Measurements from ENCODE around the gene PPP1R3E. TPM values are rescaled to one million over a fixed set of nuclear protein-coding genes. Genes with fewer than 3 reads are reported as not detected.

The PPP1R3E gene
- polyA plus RNA-seq, 1 of the 3 experiments (the other 2 are of a cell fraction), result 6.6 TPM

- Histone ChIP-seq H3K4me3 (ENCODE audit: low read depth in 2 of 2, low read length in 1 of 2) (no peak overlapping the region), H3K27ac (ENCODE audit: low read depth in 2 of 2, low read length in 1 of 2) (no peak overlapping the region; a peak in 1 of 4 replicates), H3K9me3 (no peaks in the 10 kb centered on the region), H4K20me1 (ENCODE audit: insufficient read depth) (no peaks in the 10 kb centered on the region), H3K36me3 (replicated peaks in 1 of 2; ENCODE audit: control insufficient read depth in 1 of 2, insufficient read depth in 2 of 2, low read length in 1 of 2) (peaks cover 0 to 2% of the 10 kb centered on the region in 2 experiments), H3K27me3 (ENCODE audit: insufficient read depth) (no peaks in the 10 kb centered on the region), H2AFZ (ENCODE audit: low read depth) (no peak overlapping the region), H3K9ac (no peak overlapping the region), H3K9me2 (no peaks in the 10 kb centered on the region), H3K79me2 (ENCODE audit: insufficient read depth) (no peaks in the 10 kb centered on the region), H3F3A (replicated peaks; ENCODE audit: insufficient read depth) (no peaks in the 10 kb centered on the region), H3K4me2 (no peak overlapping the region), H3K4me1 (ENCODE audit: control insufficient read depth in 1 of 2, insufficient read depth in 2 of 2, low read depth in 1 of 2, low read length in 1 of 2) (peaks cover 0 to 10% of the 10 kb centered on the region in 2 experiments; a peak in 1 of 4 replicates)
- ChIA-PET POLR2A (no interaction called here), CTCF (interaction anchor here (1.1 to 3.5 kb wide), 4 partner anchors 10 to 47 kb away, joined by 4 to 16 read pairs (median 5); no protein-coding TSS in a partner anchor)
- TF ChIP-seq, protein P1, sequence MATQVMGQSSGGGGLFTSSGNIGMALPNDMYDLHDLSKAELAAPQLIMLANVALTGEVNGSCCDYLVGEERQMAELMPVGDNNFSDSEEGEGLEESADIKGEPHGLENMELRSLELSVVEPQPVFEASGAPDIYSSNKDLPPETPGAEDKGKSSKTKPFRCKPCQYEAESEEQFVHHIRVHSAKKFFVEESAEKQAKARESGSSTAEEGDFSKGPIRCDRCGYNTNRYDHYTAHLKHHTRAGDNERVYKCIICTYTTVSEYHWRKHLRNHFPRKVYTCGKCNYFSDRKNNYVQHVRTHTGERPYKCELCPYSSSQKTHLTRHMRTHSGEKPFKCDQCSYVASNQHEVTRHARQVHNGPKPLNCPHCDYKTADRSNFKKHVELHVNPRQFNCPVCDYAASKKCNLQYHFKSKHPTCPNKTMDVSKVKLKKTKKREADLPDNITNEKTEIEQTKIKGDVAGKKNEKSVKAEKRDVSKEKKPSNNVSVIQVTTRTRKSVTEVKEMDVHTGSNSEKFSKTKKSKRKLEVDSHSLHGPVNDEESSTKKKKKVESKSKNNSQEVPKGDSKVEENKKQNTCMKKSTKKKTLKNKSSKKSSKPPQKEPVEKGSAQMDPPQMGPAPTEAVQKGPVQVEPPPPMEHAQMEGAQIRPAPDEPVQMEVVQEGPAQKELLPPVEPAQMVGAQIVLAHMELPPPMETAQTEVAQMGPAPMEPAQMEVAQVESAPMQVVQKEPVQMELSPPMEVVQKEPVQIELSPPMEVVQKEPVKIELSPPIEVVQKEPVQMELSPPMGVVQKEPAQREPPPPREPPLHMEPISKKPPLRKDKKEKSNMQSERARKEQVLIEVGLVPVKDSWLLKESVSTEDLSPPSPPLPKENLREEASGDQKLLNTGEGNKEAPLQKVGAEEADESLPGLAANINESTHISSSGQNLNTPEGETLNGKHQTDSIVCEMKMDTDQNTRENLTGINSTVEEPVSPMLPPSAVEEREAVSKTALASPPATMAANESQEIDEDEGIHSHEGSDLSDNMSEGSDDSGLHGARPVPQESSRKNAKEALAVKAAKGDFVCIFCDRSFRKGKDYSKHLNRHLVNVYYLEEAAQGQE (IDR thresholded peaks at IDR 0.05; ENCODE audit: low read depth, low read length), result no peak
- 94% methylated on average over 6 of the region's 6 CpGs for WGBS (ENCODE audit: low lambda C conversion rate)
- no peak for DNase-seq
These were observed 45.6 kb upstream of the PPP1R3E start for GRCh38 chr14:23348297-23348655.

- ChIA-PET CTCF (interaction anchor here (1.1 to 3.5 kb wide), 5 partner anchors 10 to 241 kb away, joined by 4 to 16 read pairs (median 5); no protein-coding TSS in a partner anchor), POLR2A (interaction anchor here (2.0 to 2.7 kb wide), 2 partner anchors 18 to 21 kb away, joined by 7 to 8 read pairs; no protein-coding TSS in a partner anchor)
- Histone ChIP-seq H3K9me3 (no peaks in the 10 kb centered on the region), H4K20me1 (ENCODE audit: insufficient read depth) (no peaks in the 10 kb centered on the region), H3K9ac (no peak overlapping the region), H3K27me3 (ENCODE audit: insufficient read depth) (no peaks in the 10 kb centered on the region), H3K79me2 (ENCODE audit: insufficient read depth) (no peaks in the 10 kb centered on the region), H3F3A (replicated peaks; ENCODE audit: insufficient read depth) (no peaks in the 10 kb centered on the region), H3K4me3 (ENCODE audit: low read depth in 2 of 2, low read length in 1 of 2) (no peak overlapping the region), H3K9me2 (no peaks in the 10 kb centered on the region), H3K4me1 (ENCODE audit: control insufficient read depth in 1 of 2, insufficient read depth in 2 of 2, low read depth in 1 of 2, low read length in 1 of 2) (peaks cover 0 to 8% of the 10 kb centered on the region in 2 experiments; a peak in 1 of 4 replicates), H3K27ac (ENCODE audit: low read depth in 2 of 2, low read length in 1 of 2) (no peak overlapping the region; a peak in 1 of 4 replicates), H3K36me3 (replicated peaks in 1 of 2; ENCODE audit: control insufficient read depth in 1 of 2, insufficient read depth in 2 of 2, low read length in 1 of 2) (peaks cover 0 to 2% of the 10 kb centered on the region in 2 experiments), H3K4me2 (no peak overlapping the region), H2AFZ (ENCODE audit: low read depth) (no peak overlapping the region)
- no peak for TF ChIP-seq EP300 (IDR thresholded peaks at IDR 0.05; ENCODE audit: borderline replicate concordance in 1 of 2, low read depth in 1 of 2, low read length in 1 of 2)
- TF ChIP-seq TAF1 (IDR thresholded peaks at IDR 0.05; ENCODE audit: borderline replicate concordance, low read depth, low read length), result no peak
- no peak for TF ChIP-seq RFX5 (IDR thresholded peaks at IDR 0.05; ENCODE audit: low read length)
- no peak for TF ChIP-seq RAD21 (IDR thresholded peaks at IDR 0.05; ENCODE audit: low read length)
- TF ChIP-seq FOXJ3 (CRISPR knock-in tag; IDR thresholded peaks at IDR 0.05), result no peak
- no peak for DNase-seq
- 99% methylated on average over 12 of the region's 19 CpGs for WGBS (ENCODE audit: low lambda C conversion rate)
These were observed 45.0 kb upstream of the PPP1R3E start for GRCh38 chr14:23347406-23348296.

Data from SK-N-SH (cell line).